GM18870 (cell line): ENCODE measurements around the gene DLGAP4.
"Not testable (repeated sequence)": the region's sequence is repeated elsewhere in the genome, so short reads cannot be mapped to it uniquely, and the experiment has no call there.

Experiments
- ATAC-seq: cut with Tn5 transposase; IDR thresholded peaks from one replicate; pipeline ENCODE4 v1.9.1; 2021; ENCODE audit warnings: moderate library complexity; ENCODE audit not compliant: unreplicated experiment

Gene DLGAP4

DNA sequence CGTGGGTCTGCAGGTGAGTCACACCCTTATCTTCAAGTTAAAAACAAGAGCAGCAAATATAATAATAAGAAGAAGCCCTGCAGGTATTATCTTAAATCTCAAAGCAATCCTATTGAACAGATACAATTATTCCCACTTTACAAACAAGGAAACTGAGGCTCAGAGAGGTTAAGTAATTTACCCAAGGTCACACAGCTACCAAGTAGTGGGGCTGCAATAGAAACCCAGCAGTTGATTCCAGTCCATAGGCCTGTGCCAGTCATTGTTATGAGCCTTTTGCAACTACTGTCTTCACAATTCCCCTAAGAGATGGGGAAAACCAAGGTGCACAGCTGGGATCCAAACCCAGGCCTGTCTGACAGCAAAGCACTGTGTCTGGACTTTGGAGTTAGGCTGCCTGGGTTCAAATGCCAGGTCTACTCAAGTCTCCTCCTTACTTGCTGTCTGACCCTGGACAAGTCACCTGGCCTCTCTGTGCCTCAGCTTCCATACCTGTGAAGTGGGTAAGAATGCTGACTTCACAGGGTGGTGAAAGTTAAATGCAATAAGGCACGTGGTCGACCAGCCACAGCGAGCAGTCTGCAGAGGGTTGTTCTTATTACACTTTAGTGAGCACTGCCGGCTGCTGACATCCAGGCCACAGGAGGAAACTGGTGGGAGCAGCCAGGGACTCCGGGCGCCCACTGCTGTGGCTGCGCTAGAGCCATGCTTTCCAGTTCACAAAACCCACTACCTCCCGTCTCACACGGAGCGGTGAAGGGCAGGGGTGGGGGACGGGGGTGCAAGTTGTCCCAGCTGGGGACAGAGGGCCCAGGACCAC is 241.3 kb downstream of the DLGAP4 start:
- ATAC-seq = no peak

DNA sequence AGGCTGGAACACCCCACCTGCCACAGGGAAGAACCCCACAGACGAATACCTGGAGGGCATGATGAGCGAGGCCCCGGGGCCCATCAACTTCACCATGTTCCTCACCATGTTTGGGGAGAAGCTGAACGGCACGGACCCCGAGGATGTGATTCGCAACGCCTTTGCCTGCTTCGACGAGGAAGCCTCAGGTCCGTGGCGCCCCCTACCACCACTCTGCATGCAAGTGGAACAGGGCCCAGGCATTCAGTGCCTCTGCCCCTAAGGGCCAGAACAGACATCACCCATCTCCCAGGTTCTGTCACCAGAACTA is 241.8 kb downstream of the DLGAP4 start:
- no peak for ATAC-seq

DNA sequence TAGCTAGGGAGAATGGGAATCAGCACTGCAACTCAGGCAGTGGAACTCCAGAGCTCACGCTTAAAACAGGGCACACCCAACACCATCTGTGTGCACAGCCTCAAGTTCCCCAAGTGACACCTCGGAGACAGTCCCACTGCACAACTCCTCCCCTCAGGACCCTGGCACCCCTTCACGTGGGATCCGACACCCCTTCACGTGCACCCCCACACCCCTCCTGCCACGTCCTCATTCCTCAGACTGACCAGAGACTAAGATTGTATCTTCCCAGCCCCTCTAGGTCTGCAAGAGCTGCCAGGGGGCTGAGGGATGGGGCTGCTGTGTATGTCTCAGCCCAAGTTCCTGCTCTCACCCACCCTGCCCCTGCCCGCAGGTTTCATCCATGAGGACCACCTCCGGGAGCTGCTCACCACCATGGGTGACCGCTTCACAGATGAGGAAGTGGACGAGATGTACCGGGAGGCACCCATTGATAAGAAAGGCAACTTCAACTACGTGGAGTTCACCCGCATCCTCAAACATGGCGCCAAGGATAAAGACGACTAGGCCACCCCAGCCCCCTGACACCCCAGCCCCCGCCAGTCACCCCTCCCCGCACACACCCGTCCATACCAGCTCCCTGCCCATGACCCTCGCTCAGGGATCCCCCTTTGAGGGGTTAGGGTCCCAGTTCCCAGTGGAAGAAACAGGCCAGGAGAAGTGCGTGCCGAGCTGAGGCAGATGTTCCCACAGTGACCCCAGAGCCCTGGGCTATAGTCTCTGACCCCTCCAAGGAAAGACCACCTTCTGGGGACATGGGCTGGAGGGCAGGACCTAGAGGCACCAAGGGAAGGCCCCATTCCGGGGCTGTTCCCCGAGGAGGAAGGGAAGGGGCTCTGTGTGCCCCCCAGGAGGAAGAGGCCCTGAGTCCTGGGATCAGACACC is 242.8 kb downstream of the DLGAP4 start:
- ATAC-seq = no peak

DNA sequence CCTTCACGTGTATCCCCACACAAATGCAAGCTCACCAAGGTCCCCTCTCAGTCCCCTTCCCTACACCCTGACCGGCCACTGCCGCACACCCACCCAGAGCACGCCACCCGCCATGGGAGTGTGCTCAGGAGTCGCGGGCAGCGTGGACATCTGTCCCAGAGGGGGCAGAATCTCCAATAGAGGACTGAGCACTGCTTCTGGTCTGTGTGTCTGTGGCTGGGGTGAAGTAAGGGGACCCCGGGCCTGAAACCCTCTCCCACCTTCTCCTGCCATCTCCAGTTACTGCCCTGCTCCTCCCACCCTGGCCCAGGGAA is 243.4 kb downstream of the DLGAP4 start:
- ATAC-seq = no peak

DNA sequence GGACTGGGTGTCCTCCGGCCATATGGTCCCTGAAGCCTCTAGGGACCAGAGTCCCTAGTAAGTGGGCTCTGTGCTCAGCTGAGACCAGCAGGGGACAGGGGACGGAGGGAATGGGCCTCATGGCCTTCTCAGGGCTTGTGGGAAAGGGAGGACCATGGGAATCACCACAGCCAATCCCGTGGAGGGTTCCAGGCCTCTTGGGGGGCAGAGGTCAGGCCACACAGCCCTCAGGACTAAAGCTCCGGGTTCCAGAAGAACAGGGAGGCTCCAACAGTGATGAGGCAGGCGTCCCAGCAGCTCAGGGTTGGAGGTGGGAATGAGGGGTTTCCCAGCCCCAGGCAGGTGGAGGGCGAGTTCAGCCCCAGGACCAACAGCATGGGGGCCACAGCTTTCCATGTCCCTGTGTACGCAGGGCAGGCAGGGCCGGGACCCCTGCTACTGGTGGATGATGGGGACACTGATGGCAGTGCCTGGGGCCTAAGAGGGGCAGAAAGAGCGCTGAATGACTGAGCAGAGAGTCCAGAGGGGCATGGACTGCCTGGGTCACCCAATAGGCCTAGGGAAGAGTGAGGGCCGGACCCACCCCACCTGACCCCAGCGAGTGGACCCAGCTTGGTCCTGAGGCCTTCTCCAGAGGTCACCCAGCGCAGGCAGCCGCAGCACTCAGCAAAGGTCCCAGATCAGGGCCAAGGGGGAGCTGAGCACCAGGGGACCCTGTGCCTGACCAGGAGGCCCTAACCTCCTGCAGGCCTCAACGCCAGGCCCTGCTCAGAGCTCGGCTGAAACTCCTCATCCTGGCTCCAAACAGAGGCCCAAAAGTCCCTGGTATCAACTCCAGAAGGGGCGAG is 244.0 kb downstream of the DLGAP4 start:
- ATAC-seq = no peak

DNA sequence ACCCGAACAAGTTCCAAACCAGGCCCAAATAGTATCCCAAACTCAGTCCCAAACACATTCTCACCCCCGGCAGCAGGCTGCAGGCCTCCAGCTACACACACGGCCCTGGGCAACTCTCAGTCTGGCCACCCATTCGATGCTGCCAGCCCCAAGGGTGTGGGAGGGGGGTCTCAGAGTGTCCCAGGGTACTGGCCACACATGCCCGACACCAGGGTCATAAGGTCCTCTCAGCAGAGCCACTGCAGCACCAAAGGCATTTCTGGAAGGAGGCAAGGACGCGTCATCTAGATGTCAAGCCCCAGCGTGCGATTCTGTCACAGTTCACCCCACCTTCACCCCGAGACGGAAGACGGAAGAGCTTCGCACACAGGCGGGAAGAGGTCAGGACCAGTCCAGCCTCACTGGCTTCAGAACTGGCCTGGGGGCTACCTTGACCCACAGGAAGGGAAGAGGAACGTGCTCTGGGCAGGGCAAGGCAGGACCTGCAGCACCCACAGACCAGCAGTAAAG is 244.7 kb downstream of the DLGAP4 start:
- no peak for ATAC-seq

DNA sequence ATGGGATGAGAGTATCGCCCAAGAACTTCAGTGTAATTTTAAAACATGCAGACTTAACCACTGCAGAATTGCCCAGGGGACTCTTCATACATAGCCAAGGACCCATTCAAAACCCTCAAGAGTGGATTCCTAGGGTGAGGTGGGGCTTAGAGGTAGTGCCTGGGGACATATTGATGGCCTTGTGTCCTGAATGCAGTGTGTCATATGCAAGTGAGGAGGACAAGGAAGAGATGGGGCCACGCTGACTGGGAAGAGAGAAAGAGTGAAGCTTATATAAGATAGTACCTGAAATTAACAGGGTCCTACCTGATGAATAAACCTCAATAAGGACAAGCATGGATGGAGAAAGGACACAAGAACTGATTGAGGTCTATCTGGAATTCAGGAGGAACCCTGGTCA is 249.1 kb downstream of the DLGAP4 start:
- ATAC-seq = no peak

DNA sequence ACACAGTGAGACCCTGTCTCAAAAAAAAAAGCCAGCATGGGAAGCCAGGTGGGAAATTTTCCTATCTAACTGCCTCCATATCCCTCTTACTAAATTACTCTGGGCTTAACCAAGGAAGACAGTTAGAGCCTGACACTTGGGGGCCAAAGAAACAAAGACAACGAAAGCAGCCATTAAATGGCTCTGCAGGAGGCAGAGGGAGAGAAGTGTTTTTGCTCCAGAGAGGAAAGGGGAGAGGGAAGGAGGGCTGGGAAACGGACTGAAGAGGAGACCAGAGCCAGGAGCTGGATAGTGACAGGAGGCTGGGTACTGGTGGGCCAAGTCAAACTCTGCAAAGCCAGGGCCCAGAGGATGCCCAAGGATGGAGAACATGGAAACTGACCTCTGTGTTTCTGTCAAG is 256.6 kb downstream of the DLGAP4 start:
- ATAC-seq = no peak

DNA sequence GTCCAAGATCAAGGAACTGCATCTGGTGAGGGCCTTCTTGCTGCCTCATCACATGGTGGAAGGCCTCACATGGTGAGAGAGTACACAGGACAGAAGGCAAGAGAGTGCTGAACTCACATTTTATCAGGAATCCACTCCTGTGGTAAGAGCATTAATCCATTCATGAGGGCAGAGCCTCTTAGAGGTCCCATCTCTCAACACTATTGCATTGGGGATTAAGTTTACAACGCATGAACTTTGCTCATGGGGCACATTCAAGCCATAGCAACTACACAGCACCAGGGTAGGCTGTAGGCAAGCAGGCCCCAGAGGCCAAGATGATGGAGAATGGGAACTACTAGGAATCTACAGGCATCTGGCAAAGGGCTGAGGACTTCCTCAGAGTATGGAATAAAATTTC is 257.2 kb downstream of the DLGAP4 start:
- ATAC-seq = no peak

DNA sequence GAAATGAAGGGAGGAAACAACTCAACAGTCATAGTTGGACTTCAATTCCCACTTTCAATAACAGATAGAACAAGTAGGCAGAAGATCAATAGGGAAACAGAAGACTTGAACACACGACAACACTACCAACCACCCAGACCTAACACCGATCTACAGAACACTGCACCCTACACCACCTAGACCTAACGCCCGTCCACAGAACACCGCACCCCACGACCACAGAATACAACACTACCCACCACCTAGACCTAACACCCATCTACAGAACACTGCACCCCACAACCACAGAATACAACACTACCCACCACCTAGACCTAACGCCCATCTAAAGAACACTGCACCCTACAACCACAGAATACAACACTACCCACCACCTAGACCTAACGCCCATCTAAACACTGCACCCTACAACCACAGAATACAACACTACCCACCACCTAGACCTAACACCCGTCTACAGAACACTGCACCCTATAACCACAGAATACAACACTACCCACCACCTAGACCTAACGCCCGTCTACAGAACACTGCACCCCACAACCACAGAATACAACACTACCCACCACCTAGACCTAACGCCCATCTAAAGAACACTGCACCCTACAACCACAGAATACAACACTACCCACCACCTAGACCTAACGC is 258.1 kb downstream of the DLGAP4 start:
- ATAC-seq = not testable (repeated sequence)

DNA sequence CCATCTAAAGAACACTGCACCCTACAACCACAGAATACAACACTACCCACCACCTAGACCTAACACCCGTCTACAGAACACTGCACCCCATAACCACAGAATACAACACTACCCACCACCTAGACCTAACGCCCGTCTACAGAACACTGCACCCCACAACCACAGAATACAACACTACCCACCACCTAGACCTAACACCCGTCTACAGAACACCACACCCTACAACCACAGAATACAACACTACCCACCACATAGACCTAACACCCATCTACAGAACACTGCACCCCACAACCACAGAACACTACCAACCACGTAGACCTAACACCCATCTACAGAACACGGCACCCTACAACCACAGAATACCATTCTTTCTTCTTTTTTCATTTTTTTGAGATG is 258.6 kb downstream of the DLGAP4 start:
- not testable (repeated sequence) for ATAC-seq

DNA sequence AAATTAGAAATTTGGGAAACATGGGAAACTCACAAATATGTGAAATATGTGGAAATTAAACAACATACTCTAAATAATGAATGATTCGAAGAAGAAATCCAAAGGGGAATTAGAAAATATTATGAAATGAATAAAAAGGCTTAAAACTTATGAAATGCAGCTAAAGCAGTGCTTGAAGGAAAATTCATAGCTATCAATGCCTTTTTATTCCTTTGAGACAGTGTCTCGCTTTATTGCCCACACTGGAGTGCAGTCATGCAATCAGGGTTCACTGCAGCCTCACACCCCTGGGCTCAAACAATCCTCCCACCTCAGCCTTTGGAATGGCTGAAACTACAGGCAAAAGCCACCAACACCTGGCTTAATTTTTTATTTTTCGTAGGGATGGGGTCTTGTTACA is 259.4 kb downstream of the DLGAP4 start:
- no peak for ATAC-seq

DNA sequence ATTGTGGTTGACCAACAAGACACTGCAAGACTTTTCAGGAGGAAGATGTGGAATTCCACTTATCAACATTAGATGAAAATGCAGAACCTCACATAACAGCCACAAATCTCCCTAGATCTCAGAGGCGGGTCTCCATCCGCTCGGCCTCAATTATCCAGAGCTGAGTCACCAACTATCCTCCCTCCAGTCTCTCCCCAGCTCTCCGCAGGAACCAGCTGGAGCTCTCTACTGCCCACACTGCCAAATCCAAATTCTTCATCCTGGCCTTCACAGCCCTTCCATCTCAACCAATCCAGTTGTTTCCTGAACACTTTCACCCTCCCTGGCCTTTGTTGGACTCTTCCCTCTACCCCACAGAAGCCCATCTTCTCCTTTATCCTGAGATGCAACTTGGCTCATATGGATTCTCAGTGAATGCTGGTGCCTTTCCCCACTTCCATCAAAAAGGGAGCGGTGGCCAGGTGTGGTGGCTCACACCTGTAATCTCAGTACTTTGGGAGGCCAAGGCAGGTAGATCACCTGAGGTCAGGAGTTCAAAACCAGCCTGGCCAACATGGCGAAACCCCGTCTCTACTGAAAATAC is 263.8 kb downstream of the DLGAP4 start:
- ATAC-seq = no peak

DNA sequence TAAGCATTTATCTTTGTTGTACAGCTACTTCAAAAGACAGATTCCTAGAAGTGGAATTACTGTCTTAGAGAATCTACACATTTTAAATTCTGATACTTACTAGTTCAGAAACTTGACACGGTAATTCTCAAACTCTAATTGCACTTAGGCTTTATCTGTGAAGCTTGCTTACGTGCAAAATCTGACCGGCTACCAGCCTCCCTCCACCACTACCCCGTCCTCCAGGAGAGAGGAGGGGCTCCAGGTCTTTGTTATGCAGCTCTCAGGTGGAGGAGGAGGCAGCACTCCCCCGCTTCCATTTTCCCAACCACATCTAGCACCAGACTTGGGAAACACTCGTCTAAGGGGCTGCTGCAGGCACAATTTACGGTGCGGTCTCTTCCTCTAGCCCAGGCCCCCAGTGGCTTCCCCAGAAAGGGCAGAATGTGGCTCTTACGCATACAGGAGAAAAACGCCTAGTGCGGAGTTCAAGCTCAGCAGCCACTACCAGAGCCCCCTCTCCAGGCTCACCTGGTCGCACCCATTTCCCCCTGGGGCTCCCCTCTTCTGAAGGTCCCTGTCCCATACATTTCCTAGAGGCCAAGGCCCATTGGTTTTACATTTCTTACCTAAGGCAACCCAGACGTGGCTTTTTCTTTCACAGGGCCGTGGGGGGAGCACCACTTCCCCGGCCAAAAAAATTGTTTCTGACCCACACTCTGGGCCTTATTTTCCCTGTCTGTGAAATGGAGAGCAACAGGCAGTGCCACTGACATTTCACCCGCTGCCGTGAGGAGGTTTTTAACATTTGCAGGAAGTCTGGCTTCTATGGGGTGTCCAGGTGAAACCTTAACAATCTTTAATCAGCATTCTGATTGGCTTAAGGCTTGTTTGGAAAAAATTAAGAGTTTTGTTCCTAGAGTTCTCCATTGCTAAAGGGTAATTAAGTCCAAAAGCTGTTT is 265.7 kb downstream of the DLGAP4 start:
- no peak for ATAC-seq

DNA sequence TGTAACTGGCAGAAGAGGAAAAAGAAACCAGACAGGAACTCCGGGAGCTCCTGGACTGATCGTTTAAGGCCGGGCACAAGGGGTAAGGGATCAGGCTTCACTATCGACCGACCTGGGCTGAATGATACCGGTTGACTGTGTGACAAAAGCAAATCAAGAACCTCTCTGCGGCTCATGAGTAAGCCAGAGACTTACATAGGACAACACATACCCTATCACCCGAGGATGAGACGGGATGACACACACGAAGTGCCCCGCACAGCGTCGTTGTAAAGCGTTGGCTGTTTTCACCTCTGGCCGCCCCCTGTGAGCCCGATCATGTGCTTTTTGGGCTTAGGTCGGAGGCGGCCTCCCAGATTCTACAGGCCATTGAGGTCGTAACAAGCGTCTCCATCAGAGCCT is 266.6 kb downstream of the DLGAP4 start:
- ATAC-seq = peak; percentile 11

DNA sequence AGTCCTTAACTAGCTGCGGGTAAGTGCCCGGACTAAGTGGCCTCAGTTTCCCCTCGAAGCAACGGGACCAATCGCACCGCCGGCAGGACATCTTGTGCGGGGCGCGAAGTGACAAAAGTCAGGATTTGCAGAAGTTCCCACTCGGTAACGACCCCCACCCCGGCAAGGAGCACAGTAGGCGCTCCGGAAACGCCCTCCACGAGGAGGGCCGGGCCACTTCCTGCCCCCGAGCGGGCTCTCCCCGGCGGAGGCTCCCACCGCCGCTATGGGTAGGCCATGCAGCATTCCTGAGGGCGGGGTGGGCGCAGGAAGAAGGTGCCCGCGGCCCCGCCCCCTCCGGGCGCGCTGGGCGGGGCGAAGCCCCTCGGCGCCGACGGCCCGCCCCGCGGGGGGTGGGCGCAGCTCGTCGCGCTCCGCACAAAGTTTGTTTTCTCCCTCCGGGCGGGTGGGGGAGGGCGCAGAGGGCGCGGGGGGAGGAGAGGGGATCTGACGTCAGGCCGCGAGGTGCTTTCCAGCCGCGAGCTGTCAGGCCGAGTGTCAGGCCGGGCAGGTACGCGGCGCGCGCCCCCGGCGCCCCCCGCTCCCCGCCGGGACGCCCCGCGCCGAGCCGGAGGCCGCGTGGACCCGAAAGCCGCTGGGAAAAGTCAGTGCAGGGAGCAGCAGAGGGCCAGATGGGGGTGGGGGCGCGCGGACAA is 267.1 kb downstream of the DLGAP4 start, which contains the start of gene TGIF2:
TGIF2 (plus strand) TSS at position 495 of the 695 bp plus-strand sequence. CDS start 5,178 bp downstream, outside the sequence.
- peak; percentile 36 for ATAC-seq

DNA sequence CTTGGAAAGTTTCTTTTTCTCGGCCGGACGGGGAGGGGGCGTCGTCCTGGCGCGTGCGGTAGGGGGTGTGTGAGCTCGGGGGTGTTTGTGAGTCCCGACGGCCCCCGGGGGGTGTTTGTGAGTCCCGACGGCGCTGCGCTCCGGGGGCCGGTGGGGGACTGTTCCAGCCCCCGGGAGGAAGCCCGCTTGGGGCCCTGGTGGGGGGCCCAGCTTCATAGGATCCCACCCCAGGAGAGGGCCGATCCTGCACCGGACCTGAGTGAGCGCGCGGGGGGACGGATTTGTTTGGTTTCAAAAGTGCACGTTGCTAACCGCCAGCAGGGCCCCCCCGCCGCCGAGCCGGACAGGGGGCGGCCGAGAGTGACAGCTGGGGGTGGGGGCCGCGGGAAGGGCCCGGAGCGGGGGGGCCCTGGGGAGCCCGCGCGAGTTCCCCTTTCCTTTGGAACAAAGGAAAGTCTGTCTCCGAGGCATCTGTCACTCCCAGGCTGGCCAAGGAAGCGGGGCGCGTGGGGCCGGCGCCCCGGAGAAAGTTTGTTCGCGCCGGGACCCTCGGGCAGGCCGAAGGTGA is 267.7 kb downstream of the DLGAP4 start:
- no peak for ATAC-seq
